Hepatocyte (in vitro differentiated cells): ENCODE measurements around the gene APOO. TPM values are rescaled to one million over a fixed set of nuclear protein-coding genes. Genes with fewer than 3 reads are reported as not detected.

Experiments used
- DNase-seq: peaks from one replicate; pipeline ENCODE4 v3.0.0-alpha.2; 2016; ENCODE audit warnings: low spot score
- H2AFZ ChIP-seq: fragments of 200-600 bp; sonication (generic); 2 replicates; pipeline ENCODE4 v1.6.0; 2016; ENCODE audit warnings: antibody characterized with exemption, mild to moderate bottlenecking
- H3K27ac ChIP-seq: fragments of 200-600 bp; sonication (generic); 2 replicates; pipeline ENCODE4 v1.5.1; 2016; ENCODE audit warnings: mild to moderate bottlenecking
- H3K27me3 ChIP-seq: fragments of 200-600 bp; sonication (generic); 2 replicates; pipeline ENCODE4 v1.6.1; 2016
- H3K36me3 ChIP-seq: fragments of 200-600 bp; sonication (generic); replicated peaks from 2 replicates; pipeline ENCODE4 v1.5.1; 2016; ENCODE audit warnings: low read depth; ENCODE audit not compliant: insufficient read depth
- H3K4me1 ChIP-seq: fragments of 200-600 bp; sonication (generic); 2 replicates; pipeline ENCODE4 v1.5.1; 2016; ENCODE audit warnings: mild to moderate bottlenecking, moderate library complexity; ENCODE audit not compliant: insufficient read depth
- H3K4me2 ChIP-seq: fragments of 200-600 bp; sonication (generic); 2 replicates; pipeline ENCODE4 v1.6.0; 2016
- H3K4me3 ChIP-seq: fragments of 200-600 bp; sonication (generic); 2 replicates; pipeline ENCODE4 v1.5.1; 2016; ENCODE audit warnings: mild to moderate bottlenecking
- H3K79me2 ChIP-seq: fragments of 200-600 bp; sonication (generic); 2 replicates; pipeline ENCODE4 v1.6.0; 2017; ENCODE audit warnings: mild to moderate bottlenecking
- H3K9me2 ChIP-seq: fragments of 200-600 bp; sonication (generic); replicated peaks from 2 replicates; pipeline ENCODE4 v1.6.0; 2017; ENCODE audit warnings: mild to moderate bottlenecking; ENCODE audit not compliant: insufficient read depth
- H3K9me3 ChIP-seq: fragments of 200-600 bp; sonication (generic); 2 replicates; pipeline ENCODE4 v1.5.1; 2016; ENCODE audit warnings: low read depth, mild to moderate bottlenecking
- H4K20me1 ChIP-seq: fragments of 200-600 bp; sonication (generic); 2 replicates; pipeline ENCODE4 v1.6.0; 2016; ENCODE audit warnings: mild to moderate bottlenecking; ENCODE audit not compliant: insufficient read depth, poor library complexity, severe bottlenecking
- CTCF ChIP-seq: fragments of 200-600 bp; sonication (generic); IDR thresholded peaks from 2 replicates; pipeline ENCODE4 v1.5.1; 2016; ENCODE audit warnings: antibody characterized with exemption, mild to moderate bottlenecking; ENCODE audit not compliant: poor library complexity
- EZH2 ChIP-seq: fragments of 200-600 bp; sonication (generic); IDR thresholded peaks from 2 replicates; pipeline ENCODE4 v1.6.1; 2016; ENCODE audit warnings: antibody characterized with exemption, mild to moderate bottlenecking, borderline replicate concordance
- EZH2phosphoT487 ChIP-seq: fragments of 200-600 bp; sonication (generic); IDR thresholded peaks from one replicate; pipeline ENCODE4 v1.6.1; 2018; ENCODE audit warnings: antibody characterized with exemption, mild to moderate bottlenecking, low read depth, moderate library complexity; ENCODE audit not compliant: unreplicated experiment, severe bottlenecking
- WGBS: methylation state at CpG from one replicate; pipeline ENCODE4 v1.1.6; 2016; ENCODE audit warnings: low lambda C conversion rate; ENCODE audit errors: missing lambda C conversion rate; 5-methylcytosine and 5-hydroxymethylcytosine counted together
- polyA plus RNA-seq: library from polyadenylated mRNA; unstranded; fragments of >200 nt; fragmentation: Nextera tagmentation; extraction: Ambion mirVana; gene quantifications from 2 replicates; pipeline ENCODE4 v1.2.1, GENCODE V29; 2016
- total RNA-seq: library from RNA; depleted of rRNA; stranded (reverse); fragments of >200 nt; gene quantifications from 2 replicates; pipeline ENCODE4 v1.2.3, GENCODE V29; 2014

Gene APOO
- total and polyA plus RNA-seq, 2 experiments from 2014 or later: 27.0 to 45.1 TPM

GRCh38 chrX:23844502-23845138 is 63.1 kb downstream of the APOO start:
- DNase-seq: peak; percentile 81
- Histone ChIP-seq H3K4me2 (peak overlapping the region; percentile 61), H3K79me2 (no peaks in the 10 kb centered on the region), H3K4me3 (no peak overlapping the region), H3K9me2 (no peaks in the 10 kb centered on the region), H3K27me3 (no peaks in the 10 kb centered on the region), H3K36me3 (no peaks in the 10 kb centered on the region), H3K9me3 (no peaks in the 10 kb centered on the region), H2AFZ (no peak overlapping the region), H4K20me1 (no peaks in the 10 kb centered on the region), H3K27ac (peak overlapping the region; percentile 94), H3K4me1 (peaks cover 24% of the 10 kb centered on the region)
- TF ChIP-seq EZH2phosphoT487: no peak
- no peak for TF ChIP-seq EZH2
- no peak for TF ChIP-seq CTCF
- WGBS: 34% methylated on average over 7 of the region's 7 CpGs

- no peak for TF ChIP-seq EZH2phosphoT487
- TF ChIP-seq EZH2: no peak
- no peak for TF ChIP-seq CTCF
- no peaks in the 10 kb centered on the region for H3K9me2 ChIP-seq
- no peaks in the 10 kb centered on the region for H4K20me1 ChIP-seq
- H3K27me3 ChIP-seq: no peaks in the 10 kb centered on the region
- H3K36me3 ChIP-seq: no peaks in the 10 kb centered on the region
- no peak overlapping the region for H2AFZ ChIP-seq
- H3K4me3 ChIP-seq: no peak overlapping the region
- H3K9me3 ChIP-seq: no peaks in the 10 kb centered on the region
- no peak overlapping the region for H3K4me2 ChIP-seq
- peak overlapping the region; percentile 52 for H3K27ac ChIP-seq
- 87% methylated on average over 4 of the region's 4 CpGs for WGBS
- peaks cover 24% of the 10 kb centered on the region for H3K4me1 ChIP-seq
- H3K79me2 ChIP-seq: no peaks in the 10 kb centered on the region
- DNase-seq: peak; percentile 20
These were observed 65.8 kb downstream of the APOO start for GRCh38 chrX:23841847-23842522.

GRCh38 chrX:23840674-23841073 is 67.1 kb downstream of the APOO start:
- Histone ChIP-seq H3K27ac (peak overlapping the region; percentile 23), H2AFZ (no peak overlapping the region), H3K4me3 (no peak overlapping the region), H3K9me3 (no peaks in the 10 kb centered on the region), H4K20me1 (no peaks in the 10 kb centered on the region), H3K9me2 (no peaks in the 10 kb centered on the region), H3K79me2 (no peaks in the 10 kb centered on the region), H3K27me3 (no peaks in the 10 kb centered on the region), H3K36me3 (no peaks in the 10 kb centered on the region), H3K4me2 (no peak overlapping the region), H3K4me1 (peaks cover 19% of the 10 kb centered on the region)
- TF ChIP-seq EZH2phosphoT487: no peak
- no peak for TF ChIP-seq EZH2
- TF ChIP-seq CTCF: no peak
- WGBS: 58% methylated on average over 3 of the region's 3 CpGs
- DNase-seq: no peak
